HG03135 (cell line): Measurements from ENCODE around the gene CMSS1.

ENCODE experiments used
- ATAC-seq: cut with Tn5 transposase; IDR thresholded peaks from one replicate; pipeline ENCODE4 v1.9.1; 2021; ENCODE audit warnings: mild to moderate bottlenecking, moderate library complexity; ENCODE audit not compliant: unreplicated experiment

The CMSS1 gene

DNA sequence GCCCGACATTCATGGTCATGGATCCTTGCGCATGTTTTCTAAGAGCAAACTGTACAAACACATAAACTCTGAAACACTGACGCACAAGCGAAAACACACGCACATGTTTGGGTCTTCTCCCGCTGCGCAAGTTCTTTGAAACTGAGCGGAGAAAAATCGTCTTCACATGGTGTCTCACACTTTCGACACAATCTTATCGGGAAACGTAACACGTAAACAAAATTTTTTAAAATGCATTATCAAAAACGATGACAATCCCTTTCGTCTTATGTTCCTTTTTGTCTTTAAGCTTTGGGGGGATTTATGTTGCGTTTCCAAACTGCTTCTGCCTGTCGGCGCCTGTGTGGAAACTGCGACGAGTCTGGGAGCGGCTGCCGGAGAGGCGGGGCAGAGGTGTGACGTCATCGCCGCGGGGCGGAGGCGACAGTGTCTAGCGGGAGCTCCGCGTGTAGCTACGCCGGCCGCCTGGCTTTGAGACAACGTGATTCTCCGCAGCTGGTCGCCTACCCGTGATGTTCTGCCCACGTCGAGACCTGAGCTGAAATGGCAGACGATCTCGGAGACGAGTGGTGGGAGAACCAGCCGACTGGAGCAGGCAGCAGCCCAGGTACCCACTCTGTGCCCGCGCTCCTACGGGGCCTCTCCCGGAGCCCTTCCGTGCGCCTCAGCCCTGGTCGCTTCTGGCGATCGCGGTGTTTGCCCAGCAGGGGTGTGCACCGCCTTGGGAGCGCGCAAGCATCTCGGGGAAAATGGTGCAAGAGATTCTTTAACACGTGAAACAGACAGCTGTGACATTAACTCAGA lies at the start of gene CMSS1:
CMSS1 (plus strand) TSS at position 426 of the 804 bp plus-strand sequence.
- peak; percentile 97 for ATAC-seq

DNA sequence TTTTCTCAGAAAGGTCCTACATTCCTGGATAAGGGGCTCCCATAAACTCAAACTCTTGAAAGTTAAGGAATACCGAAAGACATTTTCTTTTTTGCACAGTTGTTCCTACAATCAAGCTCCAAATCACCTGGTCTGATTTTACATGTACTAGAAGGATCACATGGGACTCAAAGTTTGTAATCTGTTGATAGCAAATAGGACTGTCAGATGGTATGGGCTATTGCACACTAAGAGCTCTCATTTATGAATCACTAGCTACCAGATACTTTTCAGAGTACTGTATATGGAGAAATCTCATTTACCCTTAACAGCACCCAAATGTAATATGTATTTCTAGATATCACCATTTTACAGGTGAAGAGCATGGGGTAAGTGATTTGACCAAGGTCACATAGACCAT lies 49.5 kb upstream of the CMSS1 start:
- ATAC-seq, result no peak

DNA sequence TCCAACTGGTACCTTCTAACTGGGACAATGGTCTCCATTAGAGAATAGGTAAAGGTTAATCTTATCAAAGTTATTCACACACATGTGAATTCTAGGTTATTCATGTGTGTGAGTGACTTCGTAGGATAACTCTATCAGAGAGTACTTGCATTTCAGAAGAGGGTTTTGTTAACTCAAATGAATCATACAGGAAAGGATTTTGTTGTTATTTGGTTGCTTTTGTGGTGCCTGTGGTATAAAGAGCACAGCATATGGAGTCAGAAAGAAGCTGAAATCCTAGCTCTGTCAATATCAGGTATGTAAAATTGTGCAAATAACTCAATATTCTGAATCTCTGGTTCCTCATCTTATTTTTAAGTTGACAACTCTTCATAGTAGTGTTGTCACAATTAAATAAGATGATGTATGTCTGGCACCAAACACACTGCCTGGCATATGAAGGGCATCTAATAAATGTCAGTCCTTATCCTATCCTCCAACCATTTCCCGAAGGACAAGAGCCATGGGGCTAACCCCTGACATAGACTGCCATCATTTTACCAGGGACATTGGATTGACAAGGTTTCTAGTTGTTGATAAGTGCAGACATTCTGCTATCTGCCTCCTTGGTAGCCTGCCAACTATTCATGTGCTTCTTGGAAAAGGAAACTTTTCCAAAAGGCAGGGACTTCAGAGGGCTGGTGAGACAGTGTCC lies 48.7 kb upstream of the CMSS1 start:
- no peak for ATAC-seq

DNA sequence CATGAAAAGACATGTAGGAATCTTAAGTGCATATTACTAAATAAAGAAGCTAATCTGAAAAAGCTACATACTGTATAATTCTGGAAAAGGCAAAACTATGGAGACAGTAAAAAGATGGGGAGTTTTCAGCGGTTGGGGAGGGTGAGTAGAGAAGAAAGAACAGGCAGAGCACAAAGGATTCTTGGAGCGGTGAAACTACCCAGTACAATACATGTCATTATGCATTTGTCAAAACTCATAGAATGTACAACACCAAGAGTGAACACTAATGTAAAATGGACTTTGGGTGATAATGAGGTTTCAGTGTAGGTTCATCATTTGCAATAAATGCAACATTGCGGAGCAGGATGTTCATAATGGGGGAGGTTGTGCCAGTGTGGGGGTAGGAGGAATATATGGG lies 45.5 kb upstream of the CMSS1 start:
- ATAC-seq, result no peak

DNA sequence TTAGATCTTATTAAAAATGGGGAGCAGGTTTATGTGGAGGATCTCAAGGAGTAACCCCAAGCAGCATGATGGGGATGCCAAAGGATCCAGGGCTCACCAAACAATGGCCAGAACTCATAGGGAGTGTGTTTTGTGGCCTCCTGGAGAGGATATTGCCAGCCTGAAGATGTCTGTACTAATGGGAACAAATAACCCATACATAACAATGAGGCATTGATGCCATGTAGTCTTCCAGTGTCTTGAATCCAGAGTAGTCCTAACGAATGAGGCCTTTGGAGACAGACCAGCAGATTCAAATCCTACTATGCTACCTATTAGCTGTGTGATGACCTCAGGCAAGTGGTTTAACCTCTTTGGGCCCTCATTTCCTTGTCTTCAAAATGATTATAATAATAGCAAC lies 45.0 kb upstream of the CMSS1 start:
- ATAC-seq, result no peak

DNA sequence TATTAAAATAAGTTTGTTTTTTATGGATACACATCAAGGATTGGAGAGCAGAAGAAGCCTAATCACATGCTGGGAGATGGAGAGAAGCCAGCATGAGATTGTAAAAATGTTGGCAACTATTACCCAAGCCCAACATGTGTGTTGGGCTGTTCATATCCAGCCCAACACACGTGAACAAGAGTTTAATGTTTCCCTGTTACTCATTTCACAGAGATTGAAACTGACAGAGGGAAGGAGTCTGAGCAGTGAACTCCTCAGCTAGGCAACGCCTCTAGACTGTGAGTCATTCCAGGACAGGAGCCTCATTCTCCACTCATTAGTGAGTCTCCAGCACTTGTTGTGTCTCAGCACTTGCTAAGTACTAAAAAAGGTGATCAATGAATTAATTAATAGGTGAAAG lies 43.2 kb upstream of the CMSS1 start:
- peak; percentile 97 for ATAC-seq

DNA sequence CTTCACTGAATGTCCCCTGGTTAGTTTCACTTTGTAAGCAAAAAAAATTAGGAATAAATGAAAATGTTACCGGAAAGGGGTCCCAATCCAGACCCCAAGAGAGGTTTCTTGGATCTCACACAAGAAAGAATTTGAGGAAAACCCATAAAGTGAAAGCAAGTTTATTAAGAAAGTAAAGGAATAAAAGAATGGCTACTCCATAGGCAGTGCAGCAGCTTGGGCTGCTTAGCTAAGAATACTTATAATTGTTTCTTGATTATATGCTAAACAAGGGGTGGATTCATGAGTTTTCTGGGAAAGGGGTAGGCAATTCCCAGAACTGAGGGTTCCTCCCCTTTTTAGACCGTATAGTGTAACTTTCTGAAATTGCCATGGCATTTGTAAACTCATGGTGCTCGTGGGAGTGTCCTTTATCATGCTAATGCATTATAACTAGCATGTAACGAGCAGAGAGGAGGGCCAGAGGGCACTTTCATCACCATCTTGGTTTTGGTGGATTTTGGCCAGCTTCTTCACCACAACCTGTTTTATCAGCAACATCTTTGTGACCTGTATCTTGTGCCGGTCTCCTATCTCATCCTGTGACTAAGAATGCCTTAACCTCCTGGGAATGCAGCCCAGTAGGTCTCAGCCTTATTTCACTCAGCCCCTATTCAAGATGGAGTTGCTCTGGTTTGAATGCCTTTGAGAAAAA lies 41.0 kb upstream of the CMSS1 start:
- no peak for ATAC-seq

DNA sequence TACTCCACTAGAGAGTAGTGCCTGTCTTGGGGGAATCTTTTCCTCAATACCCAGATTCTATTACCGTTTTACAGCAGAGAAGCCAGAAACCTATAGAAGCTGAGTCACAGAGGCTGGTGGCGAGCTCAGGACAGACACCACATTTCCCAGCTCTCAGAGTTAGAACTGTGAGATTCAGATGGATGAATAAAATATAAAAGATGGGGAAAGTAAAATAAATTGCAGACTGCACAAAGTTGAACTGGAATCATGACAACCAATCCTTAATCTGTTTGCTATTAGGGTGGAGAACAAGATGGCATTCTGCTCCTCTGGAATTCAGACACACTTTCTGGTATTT lies 40.5 kb upstream of the CMSS1 start:
- ATAC-seq, result no peak

DNA sequence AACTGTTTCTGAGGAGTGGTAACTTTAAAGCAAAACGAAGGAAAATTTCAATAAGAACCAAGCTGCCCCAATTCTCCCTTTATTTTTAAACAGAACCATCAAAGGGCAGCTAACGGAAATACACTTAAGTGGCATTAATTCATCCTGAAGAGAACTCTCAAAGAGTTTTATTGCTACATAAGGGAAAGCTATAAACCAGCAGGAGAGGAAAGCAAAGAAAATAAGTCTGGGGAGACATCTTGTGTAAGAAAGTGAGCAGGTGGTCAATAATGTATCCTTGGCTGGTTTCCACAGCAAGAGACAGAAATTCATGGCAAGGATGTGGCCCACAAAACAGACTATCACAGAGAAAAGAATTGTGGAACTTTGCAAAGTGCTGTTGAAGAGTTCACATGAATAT lies 40.0 kb upstream of the CMSS1 start:
- ATAC-seq, result no peak

DNA sequence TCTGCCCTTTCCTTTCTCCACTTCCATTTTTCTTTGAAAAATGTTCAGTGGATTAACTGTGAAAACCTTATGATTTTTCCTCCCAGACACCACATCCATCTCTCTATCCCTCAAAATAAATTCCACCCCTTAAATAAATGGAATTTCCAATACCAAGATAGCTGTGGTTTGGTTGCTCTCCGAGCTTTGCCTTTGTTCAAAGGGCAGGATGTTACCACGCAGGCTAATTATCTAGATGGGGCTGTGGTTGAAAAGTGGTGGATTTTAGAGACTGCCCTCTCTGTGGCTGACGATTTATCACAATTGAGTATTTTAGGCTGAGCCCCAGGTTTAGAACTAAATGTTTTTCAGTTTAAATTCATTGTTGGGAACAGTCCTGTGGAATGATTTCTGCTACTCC lies 36.9 kb upstream of the CMSS1 start:
- no peak for ATAC-seq

DNA sequence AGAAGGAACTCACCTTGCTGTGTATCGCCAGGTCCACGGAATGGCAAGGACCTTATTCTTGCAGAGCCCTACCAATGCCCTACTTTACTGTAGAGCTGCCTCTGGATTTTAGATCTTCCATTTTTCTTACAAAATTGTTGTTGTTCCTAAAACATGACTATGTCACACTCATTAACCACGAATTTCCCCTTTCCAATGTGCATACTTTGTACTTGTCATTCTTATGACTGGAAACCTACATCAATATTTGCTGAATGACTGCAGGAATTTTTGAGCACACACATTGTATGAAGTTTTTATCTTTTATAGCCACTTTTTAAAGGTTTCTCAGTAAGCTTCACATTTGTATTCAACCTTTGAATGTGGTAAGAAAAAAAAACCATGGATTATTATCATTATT lies 35.9 kb upstream of the CMSS1 start:
- ATAC-seq, result no peak

DNA sequence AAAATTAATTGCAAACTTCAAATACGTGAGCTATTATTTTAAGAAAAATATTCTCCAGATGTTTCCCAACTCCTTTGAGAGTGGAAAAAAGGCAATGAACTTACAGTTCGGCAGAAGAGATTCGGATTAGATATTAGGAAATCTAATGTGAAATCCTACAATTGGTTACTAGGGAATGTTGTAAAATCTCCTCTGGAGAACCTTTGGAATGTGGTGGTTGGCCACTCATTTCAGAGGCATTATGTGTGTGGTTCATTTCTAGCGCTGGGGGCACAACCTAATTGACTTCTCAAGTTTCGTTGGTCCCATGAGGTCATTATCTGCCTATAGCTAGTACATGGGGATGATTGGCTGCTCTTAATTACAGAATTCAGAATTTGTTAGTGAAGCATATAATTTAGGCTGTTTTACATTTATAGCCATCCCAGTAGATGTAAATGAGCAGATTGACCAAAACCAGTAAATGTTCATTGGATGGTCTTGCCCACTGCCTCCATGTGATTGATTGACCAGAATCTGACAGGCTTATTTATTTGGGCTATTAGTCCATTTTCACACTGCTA lies 34.6 kb upstream of the CMSS1 start:
- no peak for ATAC-seq

DNA sequence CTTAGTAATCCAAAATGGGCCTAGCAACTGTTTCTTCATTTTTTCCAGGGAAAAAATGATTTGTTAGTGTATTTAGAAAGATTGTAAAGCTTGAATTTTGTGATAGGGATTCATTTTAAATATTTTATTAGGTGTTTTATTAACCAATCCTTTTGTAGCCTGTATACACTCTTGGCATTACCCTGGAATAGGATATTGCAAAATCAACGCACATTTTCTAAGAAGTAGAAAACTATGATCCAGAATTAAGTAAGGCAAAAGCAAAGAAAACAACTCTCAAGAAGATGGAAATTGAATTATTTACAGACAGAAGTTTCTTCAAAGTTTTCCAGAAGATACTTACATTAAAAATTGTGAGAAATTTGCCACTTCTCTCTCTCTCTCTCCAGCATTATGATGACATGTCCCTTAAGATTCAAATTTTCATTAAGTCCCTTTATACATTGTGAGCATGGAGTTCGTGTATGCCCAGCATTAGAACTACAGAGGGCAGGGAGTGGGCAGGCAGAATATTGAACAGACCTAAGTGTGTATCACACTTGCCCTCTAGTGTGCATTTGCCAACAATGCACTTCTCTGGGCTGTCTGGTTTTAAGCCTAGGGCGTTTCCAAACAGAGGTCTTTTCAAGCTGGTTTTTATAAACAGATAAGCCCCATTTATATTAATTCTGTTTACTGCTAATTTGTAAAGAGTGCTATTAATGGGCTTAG lies 28.5 kb upstream of the CMSS1 start:
- ATAC-seq, result peak; percentile 87

DNA sequence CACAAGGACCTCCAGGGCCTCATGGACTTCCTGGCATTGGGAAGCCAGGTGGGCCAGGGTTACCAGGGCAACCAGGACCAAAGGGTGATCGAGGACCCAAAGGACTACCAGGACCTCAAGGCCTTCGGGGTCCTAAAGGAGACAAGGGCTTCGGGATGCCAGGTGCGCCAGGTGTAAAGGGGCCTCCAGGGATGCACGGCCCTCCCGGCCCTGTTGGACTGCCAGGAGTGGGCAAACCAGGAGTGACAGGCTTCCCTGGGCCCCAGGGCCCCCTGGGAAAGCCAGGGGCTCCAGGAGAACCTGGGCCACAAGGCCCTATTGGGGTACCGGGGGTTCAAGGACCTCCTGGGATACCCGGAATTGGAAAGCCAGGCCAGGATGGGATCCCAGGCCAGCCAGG lies 23.2 kb upstream of the CMSS1 start:
- ATAC-seq, result no peak

DNA sequence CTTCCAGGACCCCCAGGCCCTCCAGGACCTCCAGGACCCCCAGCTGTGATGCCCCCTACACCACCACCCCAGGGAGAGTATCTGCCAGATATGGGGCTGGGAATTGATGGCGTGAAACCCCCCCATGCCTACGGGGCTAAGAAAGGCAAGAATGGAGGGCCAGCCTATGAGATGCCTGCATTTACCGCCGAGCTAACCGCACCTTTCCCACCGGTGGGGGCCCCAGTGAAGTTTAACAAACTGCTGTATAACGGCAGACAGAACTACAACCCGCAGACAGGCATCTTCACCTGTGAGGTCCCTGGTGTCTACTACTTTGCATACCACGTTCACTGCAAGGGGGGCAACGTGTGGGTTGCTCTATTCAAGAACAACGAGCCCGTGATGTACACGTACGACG lies 22.1 kb upstream of the CMSS1 start:
- no peak for ATAC-seq

DNA sequence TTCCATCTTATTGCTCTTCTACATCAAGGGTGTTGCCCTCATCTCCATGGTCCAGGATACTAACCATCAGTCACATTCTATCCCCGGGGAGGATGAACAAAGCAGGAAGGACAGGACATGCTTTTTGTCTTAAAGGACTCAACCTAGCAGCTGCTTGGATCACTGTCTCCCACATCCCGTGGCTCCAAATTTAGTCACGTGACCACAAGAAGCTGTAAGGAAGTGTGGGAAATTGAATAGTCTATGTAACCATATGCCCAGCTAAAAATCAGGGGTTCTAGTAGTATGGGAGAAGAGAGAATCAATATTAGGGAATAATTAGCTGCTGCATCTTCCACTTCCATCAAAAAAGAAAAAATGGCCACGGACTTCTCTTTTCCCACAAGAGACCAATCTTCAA lies 18.2 kb upstream of the CMSS1 start:
- no peak for ATAC-seq

DNA sequence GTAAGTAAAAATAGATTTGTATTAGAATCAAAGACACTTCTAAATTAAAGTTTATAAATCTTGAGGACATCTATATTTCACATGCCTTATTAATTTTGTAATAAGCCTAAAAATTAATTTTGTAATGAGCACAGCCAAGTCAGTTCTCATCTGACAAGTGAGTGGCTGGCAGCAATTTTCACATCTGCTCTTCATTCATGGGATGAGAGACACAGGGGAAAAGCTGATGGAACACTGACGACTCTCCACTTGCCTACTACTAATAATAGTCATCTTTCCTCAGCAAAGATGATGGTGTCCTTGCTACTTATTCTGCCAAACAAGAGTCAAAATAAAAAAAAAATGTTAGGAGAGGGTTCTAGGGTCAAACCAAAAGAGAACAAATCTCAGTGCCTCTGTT lies 14.4 kb upstream of the CMSS1 start:
- ATAC-seq, result no peak

DNA sequence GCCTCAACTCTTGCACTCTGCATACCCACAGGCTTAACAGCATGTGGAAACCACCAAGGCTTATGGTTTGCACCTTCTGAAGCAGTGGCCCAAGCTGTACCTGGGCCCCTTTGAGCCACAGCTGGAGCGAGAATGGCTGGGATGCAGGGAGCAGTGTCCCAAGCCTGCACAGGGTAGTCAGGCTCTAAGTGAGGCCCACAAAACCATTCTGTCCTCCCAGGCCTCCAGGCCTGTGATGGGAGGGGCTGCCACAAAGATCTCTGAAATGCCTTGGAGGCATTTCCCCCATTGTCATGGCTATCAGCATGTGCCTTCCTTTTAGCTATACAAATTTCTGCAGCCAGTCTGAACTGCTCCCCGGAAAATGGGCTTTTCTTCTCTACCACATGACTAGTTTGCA lies 12.5 kb upstream of the CMSS1 start:
- no peak for ATAC-seq

DNA sequence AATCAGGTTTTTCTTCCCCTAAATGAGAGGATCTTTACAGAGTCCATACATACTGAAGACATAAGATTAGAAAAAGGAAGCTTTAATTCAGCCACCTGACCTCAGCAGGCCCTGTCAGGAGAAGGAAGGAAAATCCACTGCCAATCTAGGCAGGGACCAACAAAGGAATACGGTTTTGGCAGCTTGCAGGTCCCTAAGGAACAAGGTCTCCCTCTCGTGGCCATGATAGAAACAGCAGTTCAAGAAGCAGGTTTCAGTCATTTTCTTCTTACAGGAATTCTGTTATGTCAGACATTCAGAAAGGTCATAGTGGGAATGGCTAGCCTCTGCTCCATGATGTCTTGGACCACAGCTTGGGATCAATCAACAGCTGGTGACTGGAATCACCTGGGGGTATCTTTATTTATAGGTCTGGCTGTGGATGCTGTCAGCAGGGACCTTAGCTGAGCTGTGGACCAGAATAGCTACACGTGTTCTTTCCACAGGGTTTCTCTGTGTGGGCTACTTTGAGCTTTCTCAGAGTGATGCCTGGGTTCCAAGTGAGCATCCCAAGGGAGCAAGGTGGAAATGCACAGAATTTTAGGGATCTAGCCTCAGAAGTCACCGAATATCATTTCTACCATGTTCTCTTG lies 9.4 kb upstream of the CMSS1 start:
- ATAC-seq, result peak; percentile 60

DNA sequence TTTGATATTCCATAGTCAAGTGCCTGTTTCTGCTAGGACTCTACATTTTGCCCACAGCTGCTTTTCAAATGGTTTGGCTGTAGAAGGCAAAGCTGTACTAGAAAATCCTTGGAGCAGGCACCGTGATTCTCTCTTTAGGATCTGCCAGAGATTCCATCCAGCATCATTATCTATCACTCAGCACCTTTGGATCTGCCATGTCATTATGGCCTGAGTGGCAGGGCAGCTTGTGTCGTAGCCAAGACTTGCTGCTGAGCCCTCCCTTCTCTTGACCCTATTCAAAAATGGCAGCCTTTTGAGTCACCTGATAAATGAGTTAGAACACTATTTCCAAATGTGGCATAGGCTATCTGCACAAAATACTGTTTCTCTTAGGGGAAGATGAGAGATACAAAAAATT lies 8.1 kb upstream of the CMSS1 start:
- ATAC-seq, result no peak

DNA sequence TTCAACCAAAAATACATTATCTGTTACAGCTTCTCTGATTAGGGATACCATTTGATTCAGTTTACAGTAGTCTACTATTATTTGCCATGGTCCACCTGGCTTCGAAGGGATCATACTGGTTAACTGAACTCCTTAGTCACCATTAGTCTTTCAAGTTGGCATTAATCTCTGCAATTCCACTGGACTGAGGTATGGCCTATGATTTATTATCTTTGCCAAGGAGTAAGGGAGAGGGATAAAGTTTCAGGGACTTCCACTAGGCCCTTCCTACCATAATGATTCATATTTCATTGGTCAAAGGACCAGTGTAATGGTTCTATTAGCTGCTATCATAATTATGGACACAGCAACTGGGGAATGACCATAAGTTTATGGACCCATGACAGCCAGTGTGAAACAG lies 7.3 kb upstream of the CMSS1 start:
- ATAC-seq, result no peak
